ENCODE results near the gene NCAN. TPM values are rescaled to one million over a fixed set of nuclear protein-coding genes. Genes with fewer than 3 reads are reported as not detected.
A peak's percentile ranks its signal among the peaks of the same experiment; 100 is the strongest.

NCAN gene
- total and polyA plus RNA-seq, 2 of the 13 experiments (the other 11 are each of a cell fraction or from before 2014, with no cell fraction given) = not detected

DNA sequence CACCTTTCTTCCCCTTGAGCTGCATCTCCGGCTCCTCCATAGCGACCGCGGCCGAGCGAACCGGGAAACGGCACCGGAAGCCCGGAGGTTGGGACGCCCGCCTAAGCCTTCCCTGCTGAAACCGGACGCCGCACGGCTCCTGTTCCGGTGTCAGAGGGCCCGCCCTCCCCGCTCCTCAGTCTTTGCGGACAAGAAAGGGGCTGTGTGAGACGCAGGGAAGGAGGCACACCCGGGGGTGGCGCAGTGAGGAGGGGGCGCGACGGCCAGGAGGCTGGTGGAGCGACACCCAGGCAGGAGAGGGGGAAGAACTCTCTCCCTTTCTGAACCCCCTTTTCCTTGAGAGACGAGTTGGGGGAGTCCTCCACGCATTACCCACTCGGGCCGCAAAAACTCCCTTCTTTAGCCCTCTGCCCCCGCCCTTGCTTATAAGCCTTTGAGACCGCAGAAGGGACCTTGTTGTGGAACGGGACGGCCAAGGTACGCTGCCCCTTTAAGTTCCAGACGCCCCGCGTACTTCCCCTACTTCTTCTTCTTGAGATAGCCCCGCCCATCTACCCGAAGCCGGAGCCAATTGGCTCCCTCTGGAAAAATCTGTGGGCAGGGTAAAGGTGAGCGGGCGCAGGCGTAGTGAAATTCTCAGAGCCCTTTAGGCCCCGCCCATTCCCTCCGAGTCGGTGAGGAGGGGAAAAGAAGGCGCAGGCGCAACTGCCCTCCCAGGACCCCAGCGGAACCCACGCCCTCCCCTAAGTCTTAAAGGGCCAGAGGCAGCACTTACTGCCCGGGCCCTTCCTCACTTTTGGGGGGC lies 19.5 kb upstream of the NCAN start, which contains the start of the genes BORCS8 and RFXANK (continued):
- TF ChIP-seq, protein P1, sequence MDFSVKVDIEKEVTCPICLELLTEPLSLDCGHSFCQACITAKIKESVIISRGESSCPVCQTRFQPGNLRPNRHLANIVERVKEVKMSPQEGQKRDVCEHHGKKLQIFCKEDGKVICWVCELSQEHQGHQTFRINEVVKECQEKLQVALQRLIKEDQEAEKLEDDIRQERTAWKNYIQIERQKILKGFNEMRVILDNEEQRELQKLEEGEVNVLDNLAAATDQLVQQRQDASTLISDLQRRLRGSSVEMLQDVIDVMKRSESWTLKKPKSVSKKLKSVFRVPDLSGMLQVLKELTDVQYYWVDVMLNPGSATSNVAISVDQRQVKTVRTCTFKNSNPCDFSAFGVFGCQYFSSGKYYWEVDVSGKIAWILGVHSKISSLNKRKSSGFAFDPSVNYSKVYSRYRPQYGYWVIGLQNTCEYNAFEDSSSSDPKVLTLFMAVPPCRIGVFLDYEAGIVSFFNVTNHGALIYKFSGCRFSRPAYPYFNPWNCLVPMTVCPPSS (IDR thresholded peaks at IDR 0.05) = no peak

DNA sequence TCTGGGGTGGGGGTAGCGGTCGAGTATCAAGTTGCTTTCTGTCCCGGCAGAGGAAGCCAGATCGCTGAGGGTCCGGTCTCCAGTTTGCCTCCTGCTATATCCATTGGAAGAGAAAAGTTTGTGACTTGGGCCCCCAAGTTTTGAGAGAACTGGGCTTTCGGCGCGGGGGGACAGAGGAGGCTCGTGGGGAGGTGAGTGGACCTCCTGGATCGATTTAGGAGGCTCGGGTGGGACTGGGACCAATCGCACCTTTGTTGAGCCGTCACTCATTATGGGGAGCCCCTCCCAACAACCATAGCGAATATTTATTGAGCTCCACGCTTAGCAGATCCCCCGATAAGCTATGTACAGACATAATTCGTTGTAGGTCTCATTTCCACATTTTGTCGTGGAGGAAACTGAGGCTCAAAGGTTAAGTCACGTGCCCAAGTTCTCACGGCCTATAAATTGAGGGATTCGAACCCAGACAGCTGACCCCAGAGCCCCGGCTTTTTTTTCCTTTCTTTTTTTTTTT lies 18.8 kb upstream of the NCAN start:
- POLR2A ChIA-PET = interaction anchor here (0.6 to 2.7 kb wide), 6 partner anchors 9 to 87 kb away, joined by 3 to 43 read pairs (median 3); partner anchors contain the start of gene NR2C2AP
- CTCF ChIA-PET (ENCODE audit: low intra/inter-chr PET ratio, low total read pairs) = no interaction called here
- peaks cover 28% of the 10 kb centered on the region for H3K4me1 ChIP-seq (ENCODE audit: insufficient read depth, low read length)
- H3K4me2 ChIP-seq (ENCODE audit: low read depth, low read length) = peak overlapping the region; percentile 89
- WGBS (ENCODE audit: low lambda C conversion rate) = 4% methylated on average over 11 of the region's 22 CpGs
- BruUV-seq (replicated peaks) = TSS peak; percentile 87
- peak overlapping the region; percentile 91 for H3K9ac ChIP-seq (ENCODE audit: insufficient read depth, low read depth, low read length)
- FAIRE-seq = no peak
- H3K9me3 ChIP-seq (ENCODE audit: low read length) = no peaks in the 10 kb centered on the region
- DNase-seq (ENCODE audit: low spot score) = no peak
- in situ Hi-C loops (cut with HindIII; ENCODE audit: extremely low pct_ligation_motif_present, low pct_unique_long_range_greater_than_20kb) (no loop called here), intact Hi-C loops (cut with micrococcal nuclease; ENCODE audit: unreplicated experiment) (loop anchor here (2.0 kb wide), 1 partner anchor 128 kb away; the partner anchor contains the start of genes MAU2 and SUGP1)
- H2AFZ ChIP-seq (ENCODE audit: low read length) = peak overlapping the region; percentile 89
- TF ChIP-seq ZNF788 (CRISPR knock-in tag; IDR thresholded peaks at IDR 0.05; ENCODE audit: borderline replicate concordance) (0 out of 2 replicates have a peak, but pooled peaks have one; percentile 30), BRCA1 (CRISPR knock-in tag; IDR thresholded peaks at IDR 0.05) (no peak), ZFY (CRISPR knock-in tag; IDR thresholded peaks at IDR 0.05) (0 out of 2 replicates have a peak, but pooled peaks have one; percentile 4), ZNF317 (CRISPR knock-in tag; IDR thresholded peaks at IDR 0.05) (peak; percentile 32; the same call in 1 of the 2 replicates), SIX4 (CRISPR knock-in tag; IDR thresholded peaks at IDR 0.05) (0 out of 2 replicates have a peak, but pooled peaks have one; percentile 19), SIX1 (CRISPR knock-in tag; IDR thresholded peaks at IDR 0.05; ENCODE audit: borderline replicate concordance) (peak; percentile 54; the same call in 1 of the 2 replicates), KLF16 (CRISPR knock-in tag; IDR thresholded peaks at IDR 0.05) (0 out of 4 replicates have a peak, but pooled peaks of 1 of the 2 experiments have one; percentile 4), PHF8 (CRISPR knock-in tag; IDR thresholded peaks at IDR 0.05) (0 out of 2 replicates have a peak, but pooled peaks have one; percentile 29)
- TF ChIP-seq, protein P2, sequence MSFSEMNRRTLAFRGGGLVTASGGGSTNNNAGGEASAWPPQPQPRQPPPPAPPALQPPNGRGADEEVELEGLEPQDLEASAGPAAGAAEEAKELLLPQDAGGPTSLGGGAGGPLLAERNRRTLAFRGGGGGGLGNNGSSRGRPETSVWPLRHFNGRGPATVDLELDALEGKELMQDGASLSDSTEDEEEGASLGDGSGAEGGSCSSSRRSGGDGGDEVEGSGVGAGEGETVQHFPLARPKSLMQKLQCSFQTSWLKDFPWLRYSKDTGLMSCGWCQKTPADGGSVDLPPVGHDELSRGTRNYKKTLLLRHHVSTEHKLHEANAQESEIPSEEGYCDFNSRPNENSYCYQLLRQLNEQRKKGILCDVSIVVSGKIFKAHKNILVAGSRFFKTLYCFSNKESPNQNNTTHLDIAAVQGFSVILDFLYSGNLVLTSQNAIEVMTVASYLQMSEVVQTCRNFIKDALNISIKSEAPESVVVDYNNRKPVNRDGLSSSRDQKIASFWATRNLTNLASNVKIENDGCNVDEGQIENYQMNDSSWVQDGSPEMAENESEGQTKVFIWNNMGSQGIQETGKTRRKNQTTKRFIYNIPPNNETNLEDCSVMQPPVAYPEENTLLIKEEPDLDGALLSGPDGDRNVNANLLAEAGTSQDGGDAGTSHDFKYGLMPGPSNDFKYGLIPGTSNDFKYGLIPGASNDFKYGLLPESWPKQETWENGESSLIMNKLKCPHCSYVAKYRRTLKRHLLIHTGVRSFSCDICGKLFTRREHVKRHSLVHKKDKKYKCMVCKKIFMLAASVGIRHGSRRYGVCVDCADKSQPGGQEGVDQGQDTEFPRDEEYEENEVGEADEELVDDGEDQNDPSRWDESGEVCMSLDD (CRISPR knock-in tag; IDR thresholded peaks at IDR 0.05; ENCODE audit: borderline replicate concordance) = peak; percentile 65; the same call in 1 of the 2 replicates
- TF ChIP-seq, protein P3, sequence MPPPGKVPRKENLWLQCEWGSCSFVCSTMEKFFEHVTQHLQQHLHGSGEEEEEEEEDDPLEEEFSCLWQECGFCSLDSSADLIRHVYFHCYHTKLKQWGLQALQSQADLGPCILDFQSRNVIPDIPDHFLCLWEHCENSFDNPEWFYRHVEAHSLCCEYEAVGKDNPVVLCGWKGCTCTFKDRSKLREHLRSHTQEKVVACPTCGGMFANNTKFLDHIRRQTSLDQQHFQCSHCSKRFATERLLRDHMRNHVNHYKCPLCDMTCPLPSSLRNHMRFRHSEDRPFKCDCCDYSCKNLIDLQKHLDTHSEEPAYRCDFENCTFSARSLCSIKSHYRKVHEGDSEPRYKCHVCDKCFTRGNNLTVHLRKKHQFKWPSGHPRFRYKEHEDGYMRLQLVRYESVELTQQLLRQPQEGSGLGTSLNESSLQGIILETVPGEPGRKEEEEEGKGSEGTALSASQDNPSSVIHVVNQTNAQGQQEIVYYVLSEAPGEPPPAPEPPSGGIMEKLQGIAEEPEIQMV (CRISPR knock-in tag; IDR thresholded peaks at IDR 0.05; ENCODE audit: low read depth) = no peak
- TF ChIP-seq, protein P4, sequence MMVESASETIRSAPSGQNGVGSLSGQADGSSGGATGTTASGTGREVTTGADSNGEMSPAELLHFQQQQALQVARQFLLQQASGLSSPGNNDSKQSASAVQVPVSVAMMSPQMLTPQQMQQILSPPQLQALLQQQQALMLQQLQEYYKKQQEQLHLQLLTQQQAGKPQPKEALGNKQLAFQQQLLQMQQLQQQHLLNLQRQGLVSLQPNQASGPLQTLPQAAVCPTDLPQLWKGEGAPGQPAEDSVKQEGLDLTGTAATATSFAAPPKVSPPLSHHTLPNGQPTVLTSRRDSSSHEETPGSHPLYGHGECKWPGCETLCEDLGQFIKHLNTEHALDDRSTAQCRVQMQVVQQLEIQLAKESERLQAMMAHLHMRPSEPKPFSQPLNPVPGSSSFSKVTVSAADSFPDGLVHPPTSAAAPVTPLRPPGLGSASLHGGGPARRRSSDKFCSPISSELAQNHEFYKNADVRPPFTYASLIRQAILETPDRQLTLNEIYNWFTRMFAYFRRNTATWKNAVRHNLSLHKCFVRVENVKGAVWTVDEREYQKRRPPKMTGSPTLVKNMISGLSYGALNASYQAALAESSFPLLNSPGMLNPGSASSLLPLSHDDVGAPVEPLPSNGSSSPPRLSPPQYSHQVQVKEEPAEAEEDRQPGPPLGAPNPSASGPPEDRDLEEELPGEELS (CRISPR knock-in tag; IDR thresholded peaks at IDR 0.05) = no peak
- peaks cover 17% of the 10 kb centered on the region for H3K79me2 ChIP-seq (ENCODE audit: insufficient read depth, low read length)
- H3K36me3 ChIP-seq (replicated peaks in 1 of 2; ENCODE audit: control insufficient read depth in 1 of 2, insufficient read depth in 2 of 2, low read length in 2 of 2) = peaks cover 0 to 9% of the 10 kb centered on the region in 2 experiments; a peak in 4 of 5 replicates
- no peaks in the 10 kb centered on the region for H4K20me1 ChIP-seq (ENCODE audit: insufficient read depth, low read length)
- peak overlapping the region; percentile 62 to 98 (median 76) for H3K4me3 ChIP-seq (replicated peaks in 1 of 3; ENCODE audit: insufficient read depth in 1 of 3, low read depth in 2 of 3, low read length in 3 of 3)
- peak overlapping the region; percentile 68 for H3K27ac ChIP-seq (ENCODE audit: extremely low read length, insufficient read depth, low read length)
- H3K27me3 ChIP-seq (ENCODE audit: control insufficient read depth in 1 of 2, insufficient read depth in 2 of 2, low read length in 2 of 2) = no peaks in the 10 kb centered on the region; a peak in 1 of 5 replicates
- ATAC-seq = peak; percentile 7

Data from HepG2 (cell line).